K562 (cell line): ENCODE measurements around the gene CATSPER4. TPM values are rescaled to one million over a fixed set of nuclear protein-coding genes. Genes with fewer than 3 reads are reported as not detected.

Experiments
- BDP1 ChIP-seq: IDR thresholded peaks from 3 replicates; pipeline ENCODE4 v1.6.1; 2011; ENCODE audit not compliant: insufficient read length, insufficient read depth
- JUND ChIP-seq, 2 experiments: IDR thresholded peaks; 2 replicates in 1 of 2; 3 replicates in 1 of 2; pipeline ENCODE4 v1.6.1; 2011; ENCODE audit warnings: borderline replicate concordance in 2 of 2, low read depth in 2 of 2, low read length in 2 of 2, improper control_type of control experiment in 1 of 2, missing biosample characterization in 1 of 2, missing genetic modification characterization in 1 of 2, missing genetic modification reagents in 1 of 2
- KDM2B ChIP-seq: fragments of 250-450 bp; sonication (Bioruptor Pico); IDR thresholded peaks from 2 replicates; pipeline ENCODE4 v1.8.0; 2021; ENCODE audit warnings: mild to moderate bottlenecking, moderate library complexity
- LARP7 ChIP-seq: fragments of 450-650 bp; IDR thresholded peaks from 2 replicates; pipeline ENCODE4 v1.6.1; 2016
- MAZ ChIP-seq, 2 experiments: fragments of 450-650 bp in 1 of 2; sonication (generic) in 1 of 2; formaldehyde crosslinking; IDR thresholded peaks in 1 of 2; conservative IDR thresholded peaks in 1 of 2; 2 replicates each; pipeline versions ENCODE4 v1.4.0 to v1.5.0; 2020; ENCODE audit warnings: mild to moderate bottlenecking in 1 of 2, missing genetic modification reagents in 1 of 2
- RNF2 ChIP-seq: sonication (generic); IDR thresholded peaks from 2 replicates; pipeline ENCODE4 v1.6.1; 2016
- SMARCA5 ChIP-seq: fragments of 450-650 bp; IDR thresholded peaks from 2 replicates; pipeline ENCODE4 v1.6.1; 2016
- TBP ChIP-seq: optimal IDR thresholded peaks from 2 replicates; pipeline ENCODE3; 2011; ENCODE audit warnings: low read depth, low read length, improper control_type of control experiment
- YY1 ChIP-seq, 3 experiments: IDR thresholded peaks; 2 replicates each; pipeline ENCODE4 v1.6.1; 2011; ENCODE audit warnings: low read length in 2 of 3, mild to moderate bottlenecking in 2 of 3, moderate library complexity in 2 of 3, borderline replicate concordance in 1 of 3, control low read depth in 1 of 3, low read depth in 1 of 3; ENCODE audit not compliant: insufficient read depth in 3 of 3, insufficient replicate concordance in 2 of 3, control insufficient read depth in 1 of 3, insufficient read length in 1 of 3; ENCODE audit errors: extremely low read depth in 1 of 3
- ZFP30 ChIP-seq: fragments of 250-450 bp; sonication (Bioruptor Pico); IDR thresholded peaks from 2 replicates; pipeline ENCODE4 v1.8.0; 2022; ENCODE audit warnings: moderate library complexity, mild to moderate bottlenecking, inconsistent platforms, borderline replicate concordance
- ZNF551 ChIP-seq: fragments of 250-450 bp; sonication (Bioruptor Pico); IDR thresholded peaks from 2 replicates; pipeline ENCODE4 v1.5.0; 2021; ENCODE audit warnings: mild to moderate bottlenecking, moderate library complexity
- ZNF780A ChIP-seq: fragments of 250-450 bp; sonication (Bioruptor Pico); IDR thresholded peaks from 2 replicates; pipeline ENCODE4 v1.5.0; 2021; ENCODE audit warnings: mild to moderate bottlenecking
- polyA plus RNA-seq, 8 experiments: library from polyadenylated mRNA; depleted of rRNA in 4 of 8; stranded (reverse) in 5 of 8; unstranded in 3 of 8; fragments of >200 nt; fragmentation: Nextera tagmentation in 2 of 8; fragmentation: Illumina TruSeq in 1 of 8; extraction: Ambion mirVana in 2 of 8; extraction: Trizol in 1 of 8; gene quantifications; 2 replicates each; pipeline versions ENCODE4 v1.2.1 to v1.2.3, GENCODE V29; 2011 to 2014; ENCODE audit warnings: inconsistent platforms in 1 of 8, missing spikeins in 1 of 8
- total RNA-seq, 7 experiments: library from RNA; depleted of rRNA in 6 of 7; stranded (reverse); fragments of >200 nt in 6 of 7; fragmentation: Illumina TruSeq in 2 of 7; extraction: Trizol in 2 of 7; gene quantifications; 2 replicates each; pipeline versions ENCODE4 v1.2.1 to v1.2.3, GENCODE V29; 2011 to 2021; ENCODE audit warnings: low replicate concordance in 1 of 7
- TF ChIP-seq, protein P1 (sequence below): fragments of 450-650 bp; IDR thresholded peaks from 2 replicates; pipeline ENCODE4 v1.6.1; 2017; ENCODE audit warnings: mild to moderate bottlenecking, moderate library complexity
- TF ChIP-seq, protein P2 (sequence below): fragments of 250-450 bp; sonication (Bioruptor Pico); IDR thresholded peaks from 2 replicates; pipeline ENCODE4 v1.8.0; 2021; ENCODE audit warnings: mild to moderate bottlenecking, moderate library complexity
- TF ChIP-seq, protein P3 (sequence below): IDR thresholded peaks from 2 replicates; pipeline ENCODE4 v1.6.1; 2014; ENCODE audit warnings: antibody characterized with exemption
- TF ChIP-seq, protein P4 (sequence below): fragments of 450-650 bp; formaldehyde crosslinking; IDR thresholded peaks from 2 replicates; pipeline ENCODE4 v1.4.0; 2020; ENCODE audit warnings: mild to moderate bottlenecking
- TF ChIP-seq, protein P5 (sequence below): fragments of 250-450 bp; sonication (Bioruptor Pico); IDR thresholded peaks from 2 replicates; pipeline ENCODE4 v1.4.0; 2020; ENCODE audit warnings: mild to moderate bottlenecking

The CATSPER4 gene
- total and polyA plus RNA-seq, 9 of the 15 experiments (the other 6 are each of a cell fraction or from before 2014, with no cell fraction given), result 0.04 to 0.13 TPM; not detected in 7

DNA sequence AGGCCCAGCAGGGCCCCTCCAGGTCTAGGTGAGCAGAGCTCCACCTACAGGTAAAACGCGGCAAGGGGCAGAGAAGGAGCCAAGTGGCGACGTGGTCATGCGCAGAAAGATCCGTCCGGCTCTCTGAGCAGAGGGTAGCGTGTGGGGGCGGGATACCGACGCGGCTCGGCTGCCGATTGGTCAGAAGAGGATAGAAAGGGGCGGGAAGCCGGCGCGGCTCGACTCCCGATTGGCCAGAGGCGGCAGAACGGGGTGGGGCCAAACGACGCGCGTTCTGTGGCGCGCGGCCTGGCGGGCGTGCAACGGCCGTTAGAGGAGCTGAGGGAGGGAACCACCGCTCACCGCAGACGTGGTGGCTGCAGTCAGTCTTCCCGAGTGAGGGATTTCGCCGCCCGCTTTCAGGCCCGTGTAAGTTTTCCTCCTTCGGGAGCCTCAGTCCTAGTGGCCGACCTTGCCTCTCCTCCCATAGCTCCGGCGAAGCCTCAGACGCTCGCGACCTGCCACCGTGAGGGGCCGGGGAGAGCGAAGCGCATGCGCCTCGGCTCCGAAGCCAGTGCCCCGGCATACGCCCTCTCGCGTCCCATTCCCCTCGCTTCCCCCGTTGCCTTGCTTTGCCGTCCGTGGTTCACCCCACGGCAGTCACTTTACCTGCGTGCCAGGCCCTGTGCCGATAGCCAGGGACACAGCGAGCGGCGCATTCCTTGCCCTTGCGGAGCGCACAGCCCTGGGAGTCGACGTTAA, 43.7 kb downstream of the CATSPER4 start, which contains the start of gene CEP85 (continued):
- TF ChIP-seq SMARCA5 (peak; percentile 83), TBP (peak; percentile 91), BDP1 (no peak), ZNF780A (CRISPR knock-in tag) (no peak), KDM2B (CRISPR knock-in tag) (no peak), MAZ (CRISPR knock-in tag; conservative IDR thresholded peaks at IDR 0.05 in 1 of 2, IDR thresholded peaks at IDR 0.05 in 1 of 2) (peak; percentile 84 to 98), ZNF551 (no peak), LARP7 (no peak), YY1 (IDR thresholded peaks at IDR 0.05; ENCODE audit: borderline replicate concordance in 1 of 3, control insufficient read depth in 1 of 3, extremely low read depth in 1 of 3, insufficient read depth in 3 of 3, insufficient read length in 1 of 3, insufficient replicate concordance in 2 of 3, low read depth in 1 of 3, low read length in 2 of 3) (peak in 2 of 3 experiments; percentile 5 to 72), ZFP30 (CRISPR knock-in tag) (no peak), JUND (IDR thresholded peaks at IDR 0.05; ENCODE audit: borderline replicate concordance, low read depth, low read length) (peak; percentile 31; the same call in 1 of the 2 replicates), JUND (tag; IDR thresholded peaks at IDR 0.05; ENCODE audit: borderline replicate concordance, low read depth, low read length) (peak; percentile 26; the same call in 1 of the 3 replicates), RNF2 (peak; percentile 89)
- TF ChIP-seq, protein P1, sequence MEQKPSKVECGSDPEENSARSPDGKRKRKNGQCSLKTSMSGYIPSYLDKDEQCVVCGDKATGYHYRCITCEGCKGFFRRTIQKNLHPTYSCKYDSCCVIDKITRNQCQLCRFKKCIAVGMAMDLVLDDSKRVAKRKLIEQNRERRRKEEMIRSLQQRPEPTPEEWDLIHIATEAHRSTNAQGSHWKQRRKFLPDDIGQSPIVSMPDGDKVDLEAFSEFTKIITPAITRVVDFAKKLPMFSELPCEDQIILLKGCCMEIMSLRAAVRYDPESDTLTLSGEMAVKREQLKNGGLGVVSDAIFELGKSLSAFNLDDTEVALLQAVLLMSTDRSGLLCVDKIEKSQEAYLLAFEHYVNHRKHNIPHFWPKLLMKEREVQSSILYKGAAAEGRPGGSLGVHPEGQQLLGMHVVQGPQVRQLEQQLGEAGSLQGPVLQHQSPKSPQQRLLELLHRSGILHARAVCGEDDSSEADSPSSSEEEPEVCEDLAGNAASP, result no peak
- TF ChIP-seq, protein P2, sequence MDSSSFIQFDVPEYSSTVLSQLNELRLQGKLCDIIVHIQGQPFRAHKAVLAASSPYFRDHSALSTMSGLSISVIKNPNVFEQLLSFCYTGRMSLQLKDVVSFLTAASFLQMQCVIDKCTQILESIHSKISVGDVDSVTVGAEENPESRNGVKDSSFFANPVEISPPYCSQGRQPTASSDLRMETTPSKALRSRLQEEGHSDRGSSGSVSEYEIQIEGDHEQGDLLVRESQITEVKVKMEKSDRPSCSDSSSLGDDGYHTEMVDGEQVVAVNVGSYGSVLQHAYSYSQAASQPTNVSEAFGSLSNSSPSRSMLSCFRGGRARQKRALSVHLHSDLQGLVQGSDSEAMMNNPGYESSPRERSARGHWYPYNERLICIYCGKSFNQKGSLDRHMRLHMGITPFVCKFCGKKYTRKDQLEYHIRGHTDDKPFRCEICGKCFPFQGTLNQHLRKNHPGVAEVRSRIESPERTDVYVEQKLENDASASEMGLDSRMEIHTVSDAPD (CRISPR knock-in tag), result no peak
- TF ChIP-seq, protein P3, sequence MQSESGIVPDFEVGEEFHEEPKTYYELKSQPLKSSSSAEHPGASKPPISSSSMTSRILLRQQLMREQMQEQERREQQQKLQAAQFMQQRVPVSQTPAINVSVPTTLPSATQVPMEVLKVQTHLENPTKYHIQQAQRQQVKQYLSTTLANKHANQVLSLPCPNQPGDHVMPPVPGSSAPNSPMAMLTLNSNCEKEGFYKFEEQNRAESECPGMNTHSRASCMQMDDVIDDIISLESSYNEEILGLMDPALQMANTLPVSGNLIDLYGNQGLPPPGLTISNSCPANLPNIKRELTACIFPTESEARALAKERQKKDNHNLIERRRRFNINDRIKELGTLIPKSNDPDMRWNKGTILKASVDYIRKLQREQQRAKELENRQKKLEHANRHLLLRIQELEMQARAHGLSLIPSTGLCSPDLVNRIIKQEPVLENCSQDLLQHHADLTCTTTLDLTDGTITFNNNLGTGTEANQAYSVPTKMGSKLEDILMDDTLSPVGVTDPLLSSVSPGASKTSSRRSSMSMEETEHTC, result no peak
- TF ChIP-seq, protein P4, sequence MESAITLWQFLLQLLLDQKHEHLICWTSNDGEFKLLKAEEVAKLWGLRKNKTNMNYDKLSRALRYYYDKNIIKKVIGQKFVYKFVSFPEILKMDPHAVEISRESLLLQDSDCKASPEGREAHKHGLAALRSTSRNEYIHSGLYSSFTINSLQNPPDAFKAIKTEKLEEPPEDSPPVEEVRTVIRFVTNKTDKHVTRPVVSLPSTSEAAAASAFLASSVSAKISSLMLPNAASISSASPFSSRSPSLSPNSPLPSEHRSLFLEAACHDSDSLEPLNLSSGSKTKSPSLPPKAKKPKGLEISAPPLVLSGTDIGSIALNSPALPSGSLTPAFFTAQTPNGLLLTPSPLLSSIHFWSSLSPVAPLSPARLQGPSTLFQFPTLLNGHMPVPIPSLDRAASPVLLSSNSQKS, result 0 out of 2 replicates have a peak, but pooled peaks have one; percentile 44
- TF ChIP-seq, protein P5, sequence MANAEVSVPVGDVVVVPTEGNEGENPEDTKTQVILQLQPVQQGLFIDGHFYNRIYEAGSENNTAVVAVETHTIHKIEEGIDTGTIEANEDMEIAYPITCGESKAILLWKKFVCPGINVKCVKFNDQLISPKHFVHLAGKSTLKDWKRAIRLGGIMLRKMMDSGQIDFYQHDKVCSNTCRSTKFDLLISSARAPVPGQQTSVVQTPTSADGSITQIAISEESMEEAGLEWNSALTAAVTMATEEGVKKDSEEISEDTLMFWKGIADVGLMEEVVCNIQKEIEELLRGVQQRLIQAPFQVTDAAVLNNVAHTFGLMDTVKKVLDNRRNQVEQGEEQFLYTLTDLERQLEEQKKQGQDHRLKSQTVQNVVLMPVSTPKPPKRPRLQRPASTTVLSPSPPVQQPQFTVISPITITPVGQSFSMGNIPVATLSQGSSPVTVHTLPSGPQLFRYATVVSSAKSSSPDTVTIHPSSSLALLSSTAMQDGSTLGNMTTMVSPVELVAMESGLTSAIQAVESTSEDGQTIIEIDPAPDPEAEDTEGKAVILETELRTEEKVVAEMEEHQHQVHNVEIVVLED (CRISPR knock-in tag), result peak; percentile 84
